HG03565 (cell line): ENCODE data around the gene NLRP6.

Experiments used
- ATAC-seq: cut with Tn5 transposase; IDR thresholded peaks from one replicate; pipeline ENCODE4 v1.9.1; 2021; ENCODE audit warnings: mild to moderate bottlenecking, moderate library complexity; ENCODE audit not compliant: unreplicated experiment

The NLRP6 gene

GRCh38 chr11:292211-293121 lies 14.3 kb downstream of the NLRP6 start:
- ATAC-seq, result no peak

GRCh38 chr11:293271-293851 lies 15.2 kb downstream of the NLRP6 start:
- no peak for ATAC-seq

- ATAC-seq, result no peak
Observed at GRCh38 chr11:293852-294661, 15.8 kb downstream of the NLRP6 start.

GRCh38 chr11:294780-295179 lies 16.6 kb downstream of the NLRP6 start:
- ATAC-seq, result no peak

- ATAC-seq, result no peak
Observed at GRCh38 chr11:295351-296170, 17.4 kb downstream of the NLRP6 start.

GRCh38 chr11:296171-297050 lies 18.2 kb downstream of the NLRP6 start:
- no peak for ATAC-seq

- no peak for ATAC-seq
Observed at GRCh38 chr11:297051-297585, 18.9 kb downstream of the NLRP6 start.

GRCh38 chr11:297586-298405 lies 19.6 kb downstream of the NLRP6 start:
- no peak for ATAC-seq

- ATAC-seq, result no peak
Observed at GRCh38 chr11:298406-299065, 20.3 kb downstream of the NLRP6 start.

GRCh38 chr11:299081-299891 lies 21.1 kb downstream of the NLRP6 start, which contains the start of gene IFITM5:
Gene IFITM5, minus strand, starts transcription at chr11:299526. Its CDS starts 36 bp downstream, at chr11:299490.
- ATAC-seq, result no peak

GRCh38 chr11:299951-300735 lies 21.9 kb downstream of the NLRP6 start:
- ATAC-seq, result no peak

- ATAC-seq, result no peak
Observed at GRCh38 chr11:303363-303762, 25.2 kb downstream of the NLRP6 start.

GRCh38 chr11:304061-304506 lies 25.9 kb downstream of the NLRP6 start:
- no peak for ATAC-seq

GRCh38 chr11:304915-305843 lies 27.0 kb downstream of the NLRP6 start:
- no peak for ATAC-seq

- no peak for ATAC-seq
Observed at GRCh38 chr11:305844-306211, 27.6 kb downstream of the NLRP6 start.
